COLO668 (cell line): ENCODE data around the gene CELA3A.
A peak's percentile ranks its signal among the peaks of the same experiment; 100 is the strongest.
"Not testable (repeated sequence)": the region's sequence is repeated elsewhere in the genome, so short reads cannot be mapped to it uniquely, and the experiment has no call there.

ENCODE experiments used
- DNase-seq: peaks from one replicate; lab custom pipeline; 2025; ENCODE audit not compliant: unreplicated experiment; lab: John Stamatoyannopoulos, UW

Gene CELA3A

GRCh38 chr1:22018583-22019559, 17.4 kb downstream of the CELA3A start:
- no peak for DNase-seq

- no peak for DNase-seq
Observed at GRCh38 chr1:22021061-22021460, 19.6 kb downstream of the CELA3A start.

- peak; percentile 74 for DNase-seq
Observed at GRCh38 chr1:22024485-22025367, 23.3 kb downstream of the CELA3A start.

- DNase-seq = peak; percentile 89
Observed at GRCh38 chr1:22025368-22026155, 24.1 kb downstream of the CELA3A start.

GRCh38 chr1:22026924-22027289, 25.4 kb downstream of the CELA3A start:
- DNase-seq = no peak

- no peak for DNase-seq
Observed at GRCh38 chr1:22030057-22030456, 28.6 kb downstream of the CELA3A start.

GRCh38 chr1:22030473-22030872, 29.0 kb downstream of the CELA3A start:
- no peak for DNase-seq

- DNase-seq = no peak
Observed at GRCh38 chr1:22031214-22031962, 29.9 kb downstream of the CELA3A start.

- not testable (repeated sequence) for DNase-seq
Observed at GRCh38 chr1:22034834-22035233, 33.4 kb downstream of the CELA3A start.

GRCh38 chr1:22037520-22037919, 36.1 kb downstream of the CELA3A start:
- no peak for DNase-seq

- peak; percentile 27 for DNase-seq
Observed at GRCh38 chr1:22038036-22038435, 36.6 kb downstream of the CELA3A start.

GRCh38 chr1:22039594-22040285, 38.3 kb downstream of the CELA3A start:
- peak; percentile 85 for DNase-seq

- DNase-seq = no peak
Observed at GRCh38 chr1:22040286-22040623, 38.8 kb downstream of the CELA3A start.

GRCh38 chr1:22041505-22041904, 40.0 kb downstream of the CELA3A start:
- no peak for DNase-seq

GRCh38 chr1:22043198-22043769, 41.8 kb downstream of the CELA3A start:
- DNase-seq = peak; percentile 29

GRCh38 chr1:22044690-22045420, 43.4 kb downstream of the CELA3A start:
- DNase-seq = peak; percentile 37

GRCh38 chr1:22045604-22046228, 44.3 kb downstream of the CELA3A start:
- no peak for DNase-seq
